HG03575 (cell line): Measurements from ENCODE around the gene RGS9.
"Not testable (repeated sequence)": the region's sequence is repeated elsewhere in the genome, so short reads cannot be mapped to it uniquely, and the experiment has no call there.

Source experiments
- ATAC-seq: cut with Tn5 transposase; IDR thresholded peaks from one replicate; pipeline ENCODE4 v1.9.1; 2021; ENCODE audit not compliant: unreplicated experiment, insufficient number of reproducible peaks, low FRiP score; ENCODE audit errors: extremely low read depth

RGS9 gene

DNA sequence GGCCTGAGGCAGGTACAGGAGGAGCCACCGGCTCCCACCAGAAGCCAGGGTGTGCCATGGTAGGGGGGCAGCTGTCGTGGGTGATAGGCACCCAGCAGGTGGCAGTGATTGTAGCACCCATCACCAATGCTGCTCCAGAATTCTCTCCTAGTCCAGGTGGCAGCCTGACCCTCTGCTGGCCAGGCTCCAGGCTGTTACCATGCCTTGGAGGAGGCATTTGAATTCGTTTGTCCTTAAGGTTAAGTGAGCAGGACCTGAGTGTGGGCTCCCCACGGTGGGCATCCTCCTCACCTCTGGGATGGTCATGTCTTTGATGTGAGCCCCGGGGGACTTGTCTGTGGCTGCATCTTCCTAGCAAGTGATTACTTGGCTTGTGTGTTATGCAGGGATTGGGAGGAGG is 59.4 kb downstream of the RGS9 start:
- no peak for ATAC-seq

- no peak for ATAC-seq
Observed at GRCh38 chr17:65197201-65197600, 60.0 kb downstream of the RGS9 start.

GRCh38 chr17:65198653-65199382 is 61.6 kb downstream of the RGS9 start:
- no peak for ATAC-seq

DNA sequence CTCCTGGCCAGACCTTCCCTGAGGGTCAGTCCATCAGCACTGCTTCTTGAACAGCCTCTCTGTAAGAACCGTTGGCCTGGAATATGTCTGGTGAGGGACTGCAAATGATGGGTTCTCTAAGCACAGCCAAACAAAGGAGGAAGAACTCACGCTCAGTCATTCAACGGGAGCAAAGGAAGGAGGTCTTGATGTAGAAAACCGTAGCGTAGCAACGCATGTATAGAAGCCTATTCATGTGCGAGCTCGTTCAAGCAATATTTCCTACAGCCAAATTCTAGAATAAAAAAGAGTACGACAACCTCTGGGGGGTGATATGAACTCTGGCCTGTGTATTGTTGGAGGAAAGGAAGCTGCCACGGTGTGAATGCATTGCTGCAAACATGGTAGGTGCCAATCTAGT is 64.2 kb downstream of the RGS9 start:
- no peak for ATAC-seq

- ATAC-seq = no peak
Observed at GRCh38 chr17:65202844-65203571, 65.8 kb downstream of the RGS9 start.

GRCh38 chr17:65204001-65204400 is 66.8 kb downstream of the RGS9 start:
- ATAC-seq = no peak

DNA sequence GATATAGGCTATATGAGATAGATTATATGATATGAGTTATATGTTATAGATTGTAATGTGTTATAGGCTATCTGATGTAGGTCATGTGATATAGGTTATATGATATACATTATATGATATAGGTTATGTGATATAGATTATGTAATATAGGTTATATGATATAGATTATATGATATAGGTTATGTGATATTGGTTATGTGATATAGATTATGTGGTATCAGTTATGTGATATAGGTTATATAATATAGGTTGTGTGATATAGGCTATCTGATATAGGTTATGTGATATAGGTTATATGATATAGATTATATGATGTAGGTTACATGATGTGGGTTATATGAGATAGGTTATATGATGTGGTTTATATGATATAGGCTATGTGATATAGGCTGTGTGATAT is 68.5 kb downstream of the RGS9 start:
- no peak for ATAC-seq

- not testable (repeated sequence) for ATAC-seq
Observed at GRCh38 chr17:65207448-65207847, 70.3 kb downstream of the RGS9 start.

DNA sequence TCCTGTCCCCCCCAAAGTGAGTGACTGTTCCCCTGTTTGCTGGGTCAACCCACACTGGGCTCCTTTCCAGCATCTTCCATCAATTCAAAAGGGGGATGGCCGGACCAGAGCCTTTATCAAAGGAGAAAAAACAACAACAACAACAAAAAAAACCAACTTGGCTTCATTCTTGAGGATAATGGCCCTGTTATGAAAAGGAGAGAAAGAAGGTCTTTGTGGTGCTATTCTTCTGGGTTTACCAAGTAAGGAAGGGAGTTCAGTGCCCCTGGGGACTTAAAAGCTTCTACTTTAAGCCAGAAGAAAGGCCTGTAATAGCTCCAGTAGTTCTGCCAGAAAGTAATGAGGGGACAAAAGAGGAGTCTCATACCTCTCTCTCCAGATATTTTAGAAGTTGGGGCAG is 71.5 kb downstream of the RGS9 start:
- no peak for ATAC-seq

- ATAC-seq = no peak
Observed at GRCh38 chr17:65218261-65218660, 81.1 kb downstream of the RGS9 start.

GRCh38 chr17:65219124-65219523 is 82.0 kb downstream of the RGS9 start:
- ATAC-seq = no peak

GRCh38 chr17:65219707-65220106 is 82.5 kb downstream of the RGS9 start:
- no peak for ATAC-seq

GRCh38 chr17:65220732-65221131 is 83.6 kb downstream of the RGS9 start:
- ATAC-seq = no peak

- ATAC-seq = no peak
Observed at GRCh38 chr17:65222214-65222738, 85.1 kb downstream of the RGS9 start.

DNA sequence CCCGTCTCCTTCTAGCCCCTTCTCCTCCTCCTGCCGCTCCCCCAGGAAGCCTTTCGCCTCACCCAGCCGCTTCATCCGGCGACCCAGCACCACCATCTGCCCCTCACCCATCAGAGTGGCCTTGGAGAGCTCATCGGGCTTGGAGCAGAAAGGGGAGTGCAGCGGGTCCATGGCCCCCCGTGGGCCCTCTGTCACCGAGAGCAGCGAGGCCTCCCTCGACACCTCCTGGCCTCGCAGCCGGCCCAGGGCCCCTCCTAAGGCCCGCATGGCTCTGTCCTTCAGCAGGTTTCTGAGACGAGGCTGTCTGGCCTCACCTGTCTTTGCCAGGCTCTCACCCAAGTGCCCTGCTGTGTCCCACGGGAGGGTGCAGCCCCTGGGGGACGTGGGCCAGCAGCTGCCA is 87.9 kb downstream of the RGS9 start:
- ATAC-seq = no peak

DNA sequence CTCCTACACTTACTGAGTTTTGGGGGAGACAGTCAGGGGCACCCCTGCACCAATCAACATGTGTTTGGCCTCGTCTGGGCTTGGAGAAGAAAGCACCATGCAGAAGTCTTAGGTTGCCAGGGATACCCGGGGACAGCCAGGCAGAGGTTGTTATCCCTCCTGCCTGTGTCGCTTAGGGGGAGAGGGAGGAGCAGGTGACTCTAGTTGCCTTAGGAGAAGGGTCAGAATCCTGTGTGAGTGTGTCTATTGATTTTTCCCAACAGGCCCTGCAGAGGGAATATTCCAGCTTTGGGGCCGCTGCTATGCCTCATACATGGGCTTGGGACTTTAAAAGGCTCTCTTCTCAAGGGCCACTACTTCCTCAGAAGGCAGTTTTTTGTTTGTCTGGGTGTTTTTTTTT is 89.1 kb downstream of the RGS9 start:
- ATAC-seq = no peak

- no peak for ATAC-seq
Observed at GRCh38 chr17:65227637-65228036, 90.5 kb downstream of the RGS9 start.

GRCh38 chr17:65228287-65228686 is 91.1 kb downstream of the RGS9 start:
- no peak for ATAC-seq

- ATAC-seq = no peak
Observed at GRCh38 chr17:65228734-65229620, 91.8 kb downstream of the RGS9 start.

GRCh38 chr17:65229621-65229995 is 92.4 kb downstream of the RGS9 start:
- ATAC-seq = no peak
